Measurements from ENCODE around the gene SMURF1. TPM values are rescaled to one million over a fixed set of nuclear protein-coding genes. Genes with fewer than 3 reads are reported as not detected.
"Not testable (repeated sequence)": the region's sequence is repeated elsewhere in the genome, so short reads cannot be mapped to it uniquely, and the experiment has no call there.

Gene SMURF1
- total RNA-seq, 1 donor: 9.2 TPM

DNA sequence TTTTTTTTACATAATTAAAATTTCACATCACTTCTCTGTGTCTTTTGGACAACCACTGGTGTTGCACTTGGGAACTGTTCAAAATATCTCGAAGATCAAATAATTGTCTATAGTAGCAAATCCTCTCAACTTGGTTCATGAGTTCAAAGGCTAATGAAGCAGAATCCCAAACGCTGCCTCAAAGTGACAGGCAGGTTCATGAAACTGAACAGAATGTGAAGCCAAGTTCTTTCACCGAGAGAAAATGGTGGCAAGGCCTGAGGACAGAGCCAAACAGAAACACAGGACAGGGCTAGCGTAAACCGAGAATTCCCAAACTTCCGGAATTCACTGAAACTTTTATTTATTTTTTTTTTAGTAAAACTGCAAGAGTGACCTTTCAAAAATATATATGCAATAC is 21.1 kb downstream of the SMURF1 start:
- DNase-seq (ENCODE audit: low read depth in 2 of 3, low spot score in 2 of 3): no peak

- no peak for DNase-seq (ENCODE audit: low read depth in 2 of 3, low spot score in 2 of 3)
Observed at GRCh38 chr7:99121496-99122021, 22.3 kb downstream of the SMURF1 start.

- DNase-seq (ENCODE audit: low read depth in 2 of 3, low spot score in 2 of 3): no peak
Observed at GRCh38 chr7:99120916-99121315, 23.0 kb downstream of the SMURF1 start.

GRCh38 chr7:99120501-99120900 is 23.4 kb downstream of the SMURF1 start:
- DNase-seq (ENCODE audit: low read depth in 2 of 3, low spot score in 2 of 3): peak in 1 of 3 donors; percentile 50

- no peak for DNase-seq (ENCODE audit: low read depth in 2 of 3, low spot score in 2 of 3)
Observed at GRCh38 chr7:99118077-99118476, 25.8 kb downstream of the SMURF1 start.

GRCh38 chr7:99116144-99116543 is 27.8 kb downstream of the SMURF1 start:
- DNase-seq (ENCODE audit: low read depth in 2 of 3, low spot score in 2 of 3): no peak

GRCh38 chr7:99115379-99115778 is 28.5 kb downstream of the SMURF1 start:
- no peak for DNase-seq (ENCODE audit: low read depth in 2 of 3, low spot score in 2 of 3)

GRCh38 chr7:99112979-99113378 is 30.9 kb downstream of the SMURF1 start:
- no peak for DNase-seq (ENCODE audit: low read depth in 2 of 3, low spot score in 2 of 3)

DNA sequence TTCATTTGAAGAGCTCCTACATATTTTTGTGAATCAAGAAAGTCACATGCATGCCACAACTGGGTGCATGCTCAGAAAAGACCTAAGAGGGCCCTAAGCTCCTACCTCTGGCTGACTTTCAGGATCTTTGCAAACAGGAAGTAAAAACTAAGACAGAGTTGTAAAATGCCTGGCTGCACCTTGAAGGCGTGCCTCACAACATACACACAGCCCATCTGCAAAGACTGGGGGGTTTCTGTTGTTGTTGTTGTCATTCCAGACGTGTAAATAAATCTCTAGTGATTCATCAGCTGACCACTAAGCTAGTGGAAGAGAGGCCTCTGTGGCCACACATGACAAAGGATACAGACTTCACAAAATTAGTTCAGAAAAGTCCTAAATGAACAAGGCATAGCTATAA is 31.8 kb downstream of the SMURF1 start:
- no peak for DNase-seq (ENCODE audit: low read depth in 2 of 3, low spot score in 2 of 3)

GRCh38 chr7:99111591-99111990 is 32.3 kb downstream of the SMURF1 start:
- DNase-seq (ENCODE audit: low read depth in 2 of 3, low spot score in 2 of 3): no peak

DNA sequence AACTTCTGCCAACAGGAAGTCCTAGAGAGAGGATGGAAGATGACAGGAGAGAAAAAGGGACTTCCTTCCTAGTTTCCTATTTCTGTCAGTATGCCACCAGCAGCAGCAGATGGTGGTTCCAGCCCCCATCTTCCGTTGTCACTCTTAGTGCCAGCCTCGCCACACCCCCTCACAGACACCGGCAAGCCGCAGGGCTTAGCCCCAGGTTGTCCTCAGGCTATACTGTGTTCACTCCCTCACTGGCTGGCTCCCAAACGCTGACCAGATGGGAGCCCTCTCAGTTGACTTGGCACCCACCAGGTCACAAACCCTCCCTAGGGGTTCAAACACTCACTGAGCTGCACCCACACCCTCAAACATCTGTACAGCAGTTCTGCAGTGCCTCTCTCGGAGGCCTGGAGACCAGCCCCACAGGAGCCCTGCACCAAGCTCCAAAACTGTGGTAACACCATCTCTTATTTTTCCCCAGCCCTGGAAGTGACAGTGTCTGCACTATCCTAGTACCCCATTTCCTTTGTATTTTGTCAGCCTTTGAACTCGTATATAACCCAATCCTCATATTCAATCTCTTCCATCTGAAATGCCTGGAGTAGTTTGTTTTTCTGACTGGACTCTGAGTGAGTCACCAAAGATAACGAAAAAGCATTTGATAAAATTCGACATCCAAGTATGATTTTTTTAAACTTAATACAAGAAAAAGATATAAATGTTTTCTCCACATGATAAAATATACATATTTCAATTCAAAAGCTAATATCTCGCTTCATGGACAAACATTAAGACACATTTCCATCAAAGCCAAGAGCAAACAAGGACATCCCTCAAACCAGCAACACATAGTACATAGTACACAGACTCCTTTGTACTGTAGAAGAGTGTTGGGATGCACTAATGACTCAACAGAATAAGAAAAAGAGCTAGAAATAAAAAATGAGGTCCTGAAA is 34.5 kb downstream of the SMURF1 start:
- DNase-seq (ENCODE audit: low read depth in 2 of 3, low spot score in 2 of 3): peak in 1 of 3 donors; percentile 37

DNA sequence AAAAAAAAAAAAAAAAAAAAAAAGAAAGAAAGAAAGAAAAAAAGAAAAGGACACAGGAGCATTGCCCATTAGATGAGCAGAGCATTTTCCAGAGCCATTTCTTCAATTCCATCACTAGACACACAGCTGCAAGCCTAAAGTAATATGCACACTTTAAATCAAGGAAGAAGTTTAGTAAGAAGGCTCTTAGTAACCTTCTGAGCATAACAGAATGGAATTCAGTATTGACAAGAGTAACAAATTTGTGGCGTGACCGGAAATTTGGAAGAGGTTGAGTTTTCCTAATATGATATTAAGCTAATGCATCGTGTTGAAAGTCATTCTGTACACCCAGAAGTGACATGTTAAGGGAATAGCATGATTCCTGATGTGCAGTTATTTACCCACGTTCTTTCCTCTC is 35.3 kb downstream of the SMURF1 start:
- DNase-seq (ENCODE audit: low read depth in 2 of 3, low spot score in 2 of 3): no peak

GRCh38 chr7:99106821-99107241 is 37.1 kb downstream of the SMURF1 start:
- DNase-seq (ENCODE audit: low read depth in 2 of 3, low spot score in 2 of 3): no peak

- no peak for DNase-seq (ENCODE audit: low read depth in 2 of 3, low spot score in 2 of 3)
Observed at GRCh38 chr7:99106411-99106810, 37.5 kb downstream of the SMURF1 start.

GRCh38 chr7:99105756-99106155 is 38.2 kb downstream of the SMURF1 start:
- no peak for DNase-seq (ENCODE audit: low read depth in 2 of 3, low spot score in 2 of 3)

DNA sequence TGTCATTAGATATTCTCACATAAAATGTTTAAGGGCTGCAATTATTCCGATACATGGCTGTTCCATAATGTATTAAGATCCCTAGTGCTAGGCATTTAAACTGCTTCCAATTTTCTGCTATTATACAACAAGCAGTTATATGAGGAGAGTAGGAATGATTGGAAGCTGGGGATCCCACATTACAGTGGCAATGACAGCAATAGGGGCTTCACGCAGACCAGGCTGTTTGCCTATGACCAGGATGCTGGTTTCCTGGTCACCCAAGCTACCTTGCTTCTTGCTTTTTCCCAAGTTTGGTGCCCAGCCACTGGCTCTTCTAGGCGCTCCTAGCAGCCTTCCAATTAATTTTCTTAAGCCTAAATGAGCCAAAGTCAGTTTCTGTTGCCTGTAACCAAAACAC is 39.3 kb downstream of the SMURF1 start:
- DNase-seq (ENCODE audit: low read depth in 2 of 3, low spot score in 2 of 3): no peak

GRCh38 chr7:99103836-99104235 is 40.1 kb downstream of the SMURF1 start:
- not testable (repeated sequence) for DNase-seq (ENCODE audit: low read depth in 2 of 3, low spot score in 2 of 3)

- no peak for DNase-seq (ENCODE audit: low read depth in 2 of 3, low spot score in 2 of 3)
Observed at GRCh38 chr7:99102809-99103690, 40.9 kb downstream of the SMURF1 start.

DNA sequence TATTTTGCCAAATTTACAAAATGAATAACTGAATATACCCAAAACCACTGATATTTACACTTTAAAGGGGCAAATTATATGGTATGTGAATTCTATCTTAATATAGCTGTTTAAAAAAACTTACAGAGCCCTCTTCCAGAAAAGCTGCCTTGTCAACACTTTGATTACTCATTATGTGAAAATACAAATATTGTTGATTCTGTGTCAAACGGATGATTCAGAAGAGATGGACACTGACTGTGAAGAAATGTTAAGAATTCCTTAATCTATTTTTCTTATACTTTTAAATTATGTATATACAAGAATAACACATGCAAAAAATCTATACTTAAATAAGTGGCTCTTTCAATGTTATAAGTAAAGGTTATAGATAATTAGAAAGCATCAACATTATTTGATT is 41.5 kb downstream of the SMURF1 start:
- DNase-seq (ENCODE audit: low read depth in 2 of 3, low spot score in 2 of 3): no peak

GRCh38 chr7:99101516-99101915 is 42.4 kb downstream of the SMURF1 start:
- not testable (repeated sequence) for DNase-seq (ENCODE audit: low read depth in 2 of 3, low spot score in 2 of 3)

GRCh38 chr7:99099499-99100077 is 44.3 kb downstream of the SMURF1 start:
- DNase-seq (ENCODE audit: low read depth in 2 of 3, low spot score in 2 of 3): no peak
